ENCODE results near the gene PRSS2. TPM values are rescaled to one million over a fixed set of nuclear protein-coding genes. Genes with fewer than 3 reads are reported as not detected.

The PRSS2 gene
- total and polyA plus RNA-seq, 2 donors (not counting 1 experiment from before 2014, with no cell fraction given) = not detected

GRCh38 chr7:142814451-142814850, 43.7 kb downstream of the PRSS2 start:
- TF ChIP-seq EZH2 (IDR thresholded peaks at IDR 0.05; ENCODE audit: borderline replicate concordance, insufficient read depth, low read depth, low read length, poor library complexity, severe bottlenecking) = no peak
- no peak for TF ChIP-seq CTCF (IDR thresholded peaks at IDR 0.05)
- H3K36me3 ChIP-seq (replicated peaks in 1 of 2; ENCODE audit: control extremely low read depth in 1 of 2, control insufficient read depth in 1 of 2, extremely low read depth in 1 of 2, insufficient read depth in 2 of 2, low read length in 1 of 2) = no peaks in the 10 kb centered on the region
- no peak overlapping the region for H2AFZ ChIP-seq (ENCODE audit: insufficient read depth, low read depth, low read length, poor library complexity, severe bottlenecking)
- H3K79me2 ChIP-seq (ENCODE audit: control insufficient read depth, insufficient read depth, low read length) = no peaks in the 10 kb centered on the region
- Mint-ChIP-seq H3K4me1 (peaks cover 50% of the 10 kb centered on the region), H3K9me3 (ENCODE audit: insufficient read depth) (no peaks in the 10 kb centered on the region), H3K4me3 (peak overlapping the region; percentile 3), H3K27ac (peak overlapping the region; percentile 12), H3K27me3 (no peaks in the 10 kb centered on the region)
- H3K4me3 ChIP-seq (ENCODE audit: control extremely low read depth in 1 of 5, extremely low read depth in 1 of 5, insufficient read depth in 1 of 5, low read depth in 2 of 5, low read length in 4 of 5) = no peak overlapping the region
- no CpG with 5 or more reads among the region's 2 CpGs for WGBS (ENCODE audit: insufficient coverage)
- POLR2A ChIA-PET = interaction anchor here (7.0 to 14.1 kb wide), 2 partner anchors 23 to 40 kb away, joined by 56 to 961 read pairs; partner anchors contain the start of gene EPHB6
- H3K27me3 ChIP-seq (replicated peaks in 1 of 4; ENCODE audit: control extremely low read depth in 1 of 4, control insufficient read depth in 3 of 4, insufficient read depth in 4 of 4, low read length in 3 of 4) = no peaks in the 10 kb centered on the region
- no peak overlapping the region for H3K9ac ChIP-seq (ENCODE audit: low read length)
- H3K4me2 ChIP-seq (replicated peaks; ENCODE audit: low read depth, low read length, poor library complexity, severe bottlenecking) = peak overlapping the region; percentile 80
- CTCF ChIA-PET = interaction anchor here (0.6 to 19.1 kb wide), 13 partner anchors 18 to 189 kb away, joined by 3 to 1138 read pairs (median 33); partner anchors contain the start of genes EPHB6 and PRSS2
- H3K9me3 ChIP-seq (ENCODE audit: control extremely low read depth in 1 of 3, control insufficient read depth in 2 of 3, insufficient read depth in 1 of 3, low read length in 2 of 3) = no peaks in the 10 kb centered on the region
- intact Hi-C loops (cut with micrococcal nuclease) = no loop called here
- no peak overlapping the region for H3K27ac ChIP-seq (ENCODE audit: low read length in 2 of 2)
- no peaks in the 10 kb centered on the region for H4K20me1 ChIP-seq (ENCODE audit: control insufficient read depth, insufficient read depth, low read length, poor library complexity, severe bottlenecking)
- no peak for ATAC-seq (ENCODE audit: low read depth)
- peaks cover 50 to 53% of the 10 kb centered on the region in 2 donors for H3K4me1 ChIP-seq (ENCODE audit: control insufficient read depth in 2 of 2, insufficient read depth in 2 of 2, low read length in 2 of 2)
- DNase-seq = no peak

GRCh38 chr7:142815134-142815533, 44.4 kb downstream of the PRSS2 start:
- DNase-seq (no peak), ATAC-seq (ENCODE audit: low read depth) (no peak)
- Histone ChIP-seq H3K4me3 (ENCODE audit: control extremely low read depth in 1 of 5, extremely low read depth in 1 of 5, insufficient read depth in 1 of 5, low read depth in 2 of 5, low read length in 4 of 5) (no peak overlapping the region), H4K20me1 (ENCODE audit: control insufficient read depth, insufficient read depth, low read length, poor library complexity, severe bottlenecking) (no peaks in the 10 kb centered on the region), H3K4me2 (replicated peaks; ENCODE audit: low read depth, low read length, poor library complexity, severe bottlenecking) (no peak overlapping the region), H3K4me1 (ENCODE audit: control insufficient read depth in 2 of 2, insufficient read depth in 2 of 2, low read length in 2 of 2) (peaks cover 43 to 46% of the 10 kb centered on the region in 2 donors), H2AFZ (ENCODE audit: insufficient read depth, low read depth, low read length, poor library complexity, severe bottlenecking) (no peak overlapping the region), H3K27ac (ENCODE audit: low read length in 2 of 2) (no peak overlapping the region), H3K36me3 (replicated peaks in 1 of 2; ENCODE audit: control extremely low read depth in 1 of 2, control insufficient read depth in 1 of 2, extremely low read depth in 1 of 2, insufficient read depth in 2 of 2, low read length in 1 of 2) (no peaks in the 10 kb centered on the region), H3K9ac (ENCODE audit: low read length) (no peak overlapping the region), H3K27me3 (replicated peaks in 1 of 4; ENCODE audit: control extremely low read depth in 1 of 4, control insufficient read depth in 3 of 4, insufficient read depth in 4 of 4, low read length in 3 of 4) (no peaks in the 10 kb centered on the region), H3K9me3 (ENCODE audit: control extremely low read depth in 1 of 3, control insufficient read depth in 2 of 3, insufficient read depth in 1 of 3, low read length in 2 of 3) (no peaks in the 10 kb centered on the region), H3K79me2 (ENCODE audit: control insufficient read depth, insufficient read depth, low read length) (no peaks in the 10 kb centered on the region)
- H3K27me3 Mint-ChIP-seq = no peaks in the 10 kb centered on the region
- H3K4me3 Mint-ChIP-seq = no peak overlapping the region
- no peaks in the 10 kb centered on the region for H3K9me3 Mint-ChIP-seq (ENCODE audit: insufficient read depth)
- TF ChIP-seq CTCF (IDR thresholded peaks at IDR 0.05) (no peak), EZH2 (IDR thresholded peaks at IDR 0.05; ENCODE audit: borderline replicate concordance, insufficient read depth, low read depth, low read length, poor library complexity, severe bottlenecking) (no peak)
- CTCF ChIA-PET = interaction anchor here (0.6 to 19.1 kb wide), 9 partner anchors 28 to 400 kb away, joined by 3 to 1138 read pairs (median 33); partner anchors contain the start of gene PRSS2
- 80% methylated on average over 1 of the region's 3 CpGs for WGBS (ENCODE audit: insufficient coverage)
- POLR2A ChIA-PET = interaction anchor here (14.1 kb wide), 1 partner anchor 24 kb away, joined by 961 read pairs; no protein-coding TSS in a partner anchor
- H3K4me1 Mint-ChIP-seq = peaks cover 43% of the 10 kb centered on the region
- intact Hi-C loops (cut with micrococcal nuclease) = no loop called here
- no peak overlapping the region for H3K27ac Mint-ChIP-seq
